ENCODE data around the gene MMGT1.

Gene MMGT1

GRCh38 chrX:135973548-135974278 lies at the start of gene MMGT1:
Gene MMGT1 (minus strand): TSS chrX:135973988. CDS start chrX:135973675, 313 bp downstream.
- peak; percentile 17 to 92 (median 80) for DNase-seq

GRCh38 chrX:136021903-136022302 lies 48.1 kb upstream of the MMGT1 start:
- no peak for DNase-seq

DNA sequence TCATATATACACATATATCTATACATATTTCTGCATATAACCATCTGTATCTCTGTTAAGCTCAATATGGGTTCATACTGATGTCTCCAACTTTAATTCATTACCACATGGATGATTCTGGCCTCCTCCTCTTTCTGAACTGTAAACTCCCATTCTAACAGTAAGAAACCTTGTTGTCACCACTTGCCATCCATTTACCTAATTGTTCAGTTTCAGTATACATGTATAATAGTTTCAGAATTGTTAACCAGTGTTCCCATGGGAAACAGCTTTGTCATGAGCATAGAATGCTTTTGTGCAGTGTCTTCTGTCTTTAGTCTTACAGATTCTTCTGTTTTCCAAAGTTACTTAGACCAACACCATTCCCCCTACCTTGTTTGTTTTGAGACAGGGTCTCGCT lies 47.4 kb upstream of the MMGT1 start:
- no peak for DNase-seq

GRCh38 chrX:136019226-136019625 lies 45.4 kb upstream of the MMGT1 start:
- no peak for DNase-seq

- no peak for DNase-seq
Observed at GRCh38 chrX:136016881-136017280, 43.1 kb upstream of the MMGT1 start.

GRCh38 chrX:136015016-136015415 lies 41.2 kb upstream of the MMGT1 start:
- DNase-seq = no peak

DNA sequence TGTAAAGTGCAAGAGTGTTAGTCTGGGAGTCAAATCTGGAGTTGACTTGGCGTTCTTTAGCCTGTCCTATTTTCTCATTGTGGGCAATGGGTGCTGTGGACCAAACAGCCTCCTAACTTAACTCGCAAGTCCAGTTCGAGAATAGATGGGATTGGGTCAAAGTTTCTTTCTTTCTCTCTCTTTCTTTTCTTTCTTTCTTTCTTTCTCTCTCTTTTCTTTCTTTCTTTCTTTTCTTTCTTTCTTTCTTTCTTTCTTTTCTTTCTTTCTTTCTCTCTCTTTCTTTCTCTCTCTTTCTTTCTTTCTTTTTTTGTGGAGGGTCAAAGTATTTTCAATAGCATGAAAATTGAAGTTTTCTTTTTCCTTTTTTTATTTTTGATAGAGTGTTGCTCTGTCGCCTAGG lies 14.5 kb upstream of the MMGT1 start:
- DNase-seq = no peak

DNA sequence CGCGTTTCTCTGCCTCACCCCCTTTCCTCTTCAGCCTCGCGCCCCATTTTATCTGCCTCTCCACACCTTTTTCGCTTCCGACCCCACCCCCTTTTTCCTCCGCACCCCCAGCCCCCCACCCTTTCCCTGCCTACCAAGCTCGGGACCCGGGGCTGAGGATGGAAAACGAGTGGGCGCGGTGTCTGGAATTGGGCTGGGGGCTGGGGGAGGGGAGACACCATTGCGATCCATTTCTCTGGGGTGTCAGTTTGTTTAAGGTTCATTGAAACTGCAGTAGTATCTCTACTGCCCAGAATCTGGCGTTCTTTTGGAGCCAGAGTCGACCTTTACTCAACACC lies 12.2 kb upstream of the MMGT1 start:
- DNase-seq = peak in 3 of 58 donors; percentile 11 to 29 (median 14)

DNA sequence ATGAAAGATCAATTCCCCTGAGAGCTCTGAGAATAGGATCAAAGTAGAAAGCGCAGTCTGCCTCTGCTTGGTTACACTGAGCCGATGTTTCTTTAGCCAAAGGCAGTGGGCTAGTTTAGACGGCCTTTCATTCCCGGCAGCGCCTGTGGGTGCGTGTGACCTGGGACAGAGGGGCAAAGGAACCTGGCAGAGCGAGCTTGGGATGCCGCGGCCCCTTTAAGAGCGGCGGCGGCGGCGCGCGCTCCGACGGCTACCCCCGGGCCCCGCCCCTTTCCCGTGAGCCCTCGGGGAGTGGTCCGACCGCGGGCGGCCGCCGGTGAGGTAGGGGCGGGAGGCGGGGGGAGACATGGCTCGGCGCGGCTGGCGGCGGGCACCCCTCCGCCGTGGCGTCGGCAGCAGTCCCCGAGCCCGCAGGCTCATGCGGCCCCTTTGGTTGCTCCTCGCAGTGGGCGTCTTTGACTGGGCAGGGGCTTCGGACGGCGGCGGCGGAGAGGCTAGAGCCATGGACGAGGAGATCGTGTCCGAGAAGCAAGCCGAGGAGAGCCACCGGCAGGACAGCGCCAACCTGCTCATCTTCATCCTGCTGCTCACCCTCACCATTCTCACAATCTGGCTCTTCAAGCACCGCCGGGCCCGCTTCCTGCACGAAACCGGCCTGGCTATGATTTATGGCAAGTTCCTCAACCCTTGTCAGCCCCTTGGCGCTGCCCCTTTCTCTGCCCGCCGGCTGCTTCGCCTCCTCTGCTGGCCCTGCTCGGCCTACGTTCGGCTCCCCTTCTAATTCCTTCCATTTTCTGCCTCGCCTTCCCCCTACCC lies 11.6 kb upstream of the MMGT1 start, which contains the start of gene SLC9A6:
Gene SLC9A6, plus strand, starts transcription at position 279 of the 816 bp plus-strand sequence. Its CDS starts 224 bp downstream, at position 503.
- DNase-seq = peak in 57 of 58 donors; percentile 1 to 76 (median 56)

DNA sequence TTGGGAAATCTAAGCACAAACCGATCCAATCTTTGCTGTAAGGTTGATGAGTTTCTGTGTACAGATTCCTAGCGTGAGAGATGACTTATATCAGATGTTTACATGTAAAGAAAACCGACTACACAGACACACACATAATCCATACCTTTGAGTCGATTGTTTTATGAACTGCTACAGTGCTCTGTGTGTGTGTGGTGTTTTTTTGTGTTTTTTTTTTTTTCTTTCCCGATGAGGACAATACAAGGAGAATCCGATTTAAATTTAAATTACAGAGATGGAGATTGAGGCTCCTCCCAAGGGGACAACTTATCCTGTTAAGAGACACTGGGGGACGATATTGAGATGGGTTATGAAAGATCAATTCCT lies 11.0 kb upstream of the MMGT1 start:
- DNase-seq = no peak

- DNase-seq = no peak
Observed at GRCh38 chrX:135984256-135984655, 10.5 kb upstream of the MMGT1 start.

GRCh38 chrX:135982860-135983259 lies 9.1 kb upstream of the MMGT1 start:
- no peak for DNase-seq

- no peak for DNase-seq
Observed at GRCh38 chrX:135981668-135982067, 7.9 kb upstream of the MMGT1 start.

GRCh38 chrX:135981010-135981409 lies 7.2 kb upstream of the MMGT1 start:
- DNase-seq = no peak

- no peak for DNase-seq
Observed at GRCh38 chrX:135977611-135978010, 3.8 kb upstream of the MMGT1 start.

GRCh38 chrX:135975421-135975820 lies 1.6 kb upstream of the MMGT1 start:
- DNase-seq = no peak

- peak in 52 of 58 donors; percentile 2 to 92 (median 76) for DNase-seq
Observed at GRCh38 chrX:135974279-135974856, 580 bp upstream of the MMGT1 start.

GRCh38 chrX:135973025-135973547 lies 702 bp downstream of the MMGT1 start:
- DNase-seq = peak in 20 of 58 donors; percentile 0 to 33 (median 5)

DNA sequence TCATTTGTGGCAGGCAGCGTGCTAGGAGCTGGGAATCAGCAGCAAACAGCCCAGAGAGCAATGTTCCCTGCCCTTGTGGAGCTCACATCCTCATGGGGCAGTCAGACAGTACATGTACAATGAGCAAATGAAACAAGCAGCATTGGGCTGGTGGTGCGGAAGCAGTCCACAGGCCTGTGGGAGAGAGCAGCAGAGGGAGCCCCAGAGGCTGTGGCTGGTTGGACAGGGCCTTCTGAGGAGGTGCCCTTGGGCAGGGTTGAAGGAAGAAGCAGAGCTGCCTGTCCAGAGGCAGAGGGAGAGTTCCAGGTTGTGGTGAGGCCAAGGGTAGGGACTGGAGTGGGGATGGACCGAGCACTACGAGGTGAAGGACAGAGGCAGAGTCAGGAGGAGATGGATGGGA lies 22.5 kb downstream of the MMGT1 start:
- DNase-seq = no peak

DNA sequence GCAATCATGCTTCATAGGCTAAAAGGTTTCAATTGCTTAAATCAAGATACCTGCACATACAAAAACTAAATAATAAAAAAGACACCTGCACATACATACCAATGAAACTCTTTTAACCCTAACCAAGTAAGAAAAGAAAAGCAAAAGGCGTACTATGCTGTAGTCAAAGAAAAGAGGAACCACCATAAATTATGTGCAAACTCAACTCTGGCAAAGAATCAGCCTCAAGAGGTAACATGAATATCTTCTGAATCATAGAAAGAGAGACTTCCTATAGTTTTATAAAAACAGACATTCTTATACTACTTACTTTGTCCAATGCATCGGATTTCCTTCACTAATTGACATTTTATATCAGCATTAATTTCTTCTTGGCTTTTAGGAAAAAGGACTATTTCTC lies 29.3 kb downstream of the MMGT1 start:
- DNase-seq = no peak

GRCh38 chrX:135931644-135932487 lies 41.9 kb downstream of the MMGT1 start:
- peak in 25 of 58 donors; percentile 0 to 38 (median 1) for DNase-seq

Measured in anterior cingulate cortex (tissue), 58 donors.